Activated CD8-positive, alpha-beta memory T cell treated with anti-CD3 and anti-CD28 coated beads, Interleukin-2, amount 50 U/mL, for 4 hours (primary cell): Measurements from ENCODE around the gene C2orf66.

Experiments used
- DNase-seq: peaks from one replicate; pipeline ENCODE4 v3.0.0-alpha.2; 2020

C2orf66 gene

GRCh38 chr2:196758474-196759377, 50.4 kb downstream of the C2orf66 start:
- no peak for DNase-seq
